CD14-positive monocyte (primary cell): ENCODE results near the gene DIRAS3. TPM values are rescaled to one million over a fixed set of nuclear protein-coding genes. Genes with fewer than 3 reads are reported as not detected.

Source experiments
- DNase-seq, 3 donors: peaks; one replicate each; pipeline ENCODE4 v3.0.0-alpha.2; 2011 to 2022
- H2AFZ ChIP-seq: 2 replicates; pipeline ENCODE4 v1.6.0; 2012; ENCODE audit warnings: mild to moderate bottlenecking, low read depth, low read length, inconsistent platforms; ENCODE audit not compliant: insufficient read depth, poor library complexity, severe bottlenecking
- H3K27ac ChIP-seq, 2 donors: 1 replicate in 1 of 2; 2 replicates in 1 of 2; pipeline ENCODE4 v1.5.1; 2012 to 2013; ENCODE audit warnings: low read length in 2 of 2, control low read depth in 1 of 2, inconsistent platforms in 1 of 2, low read depth in 1 of 2, mild to moderate bottlenecking in 1 of 2
- H3K27me3 ChIP-seq, 2 donors: one replicate each; pipeline versions ENCODE4 v1.6.0 to v1.6.1; 2011 to 2013; ENCODE audit warnings: low read length in 2 of 2; ENCODE audit not compliant: control insufficient read depth in 2 of 2, insufficient read depth in 2 of 2
- H3K36me3 ChIP-seq, 2 donors: replicated peaks in 1 of 2; 1 replicate in 1 of 2; 2 replicates in 1 of 2; pipeline versions ENCODE4 v1.5.1 to v1.6.1; 2012 to 2013; ENCODE audit warnings: low read length in 2 of 2, control low read depth in 1 of 2, inconsistent platforms in 1 of 2, mild to moderate bottlenecking in 1 of 2; ENCODE audit not compliant: insufficient read depth in 2 of 2, control insufficient read depth in 1 of 2
- H3K4me1 ChIP-seq, 2 donors: 1 replicate in 1 of 2; 2 replicates in 1 of 2; pipeline versions ENCODE4 v1.5.1 to v1.6.1; 2012 to 2013; ENCODE audit warnings: low read length in 2 of 2, control low read depth in 1 of 2, inconsistent platforms in 1 of 2, mild to moderate bottlenecking in 1 of 2, moderate library complexity in 1 of 2; ENCODE audit not compliant: insufficient read depth in 2 of 2, control insufficient read depth in 1 of 2
- H3K4me2 ChIP-seq: replicated peaks from 2 replicates; pipeline ENCODE3; 2012; ENCODE audit warnings: low read length, moderate library complexity, mild to moderate bottlenecking; ENCODE audit not compliant: poor library complexity, severe bottlenecking; ENCODE audit errors: extremely low read depth
- H3K4me3 ChIP-seq, 3 experiments: fragments of 200-600 bp in 1 of 3; sonication (generic) in 1 of 3; replicated peaks in 1 of 3; 1 replicate in 2 of 3; 2 replicates in 1 of 3; pipeline ENCODE4 v1.5.1; 2011 to 2013; ENCODE audit warnings: low read length in 3 of 3, mild to moderate bottlenecking in 3 of 3, control low read depth in 2 of 3, low read depth in 2 of 3, inconsistent platforms in 1 of 3, moderate library complexity in 1 of 3
- H3K79me2 ChIP-seq: 2 replicates; pipeline ENCODE4 v1.6.0; 2012; ENCODE audit warnings: mild to moderate bottlenecking, control low read depth, inconsistent platforms, low read length, moderate library complexity; ENCODE audit not compliant: insufficient read depth
- H3K9ac ChIP-seq: 2 replicates; pipeline ENCODE4 v1.6.0; 2017; ENCODE audit warnings: low read length, mild to moderate bottlenecking; ENCODE audit not compliant: insufficient read depth, poor library complexity, severe bottlenecking
- H3K9me3 ChIP-seq, 2 donors: replicated peaks in 1 of 2; 1 replicate in 1 of 2; 2 replicates in 1 of 2; pipeline versions ENCODE4 v1.5.1 to v1.6.1; 2012 to 2013; ENCODE audit warnings: low read length in 2 of 2, control low read depth in 1 of 2; ENCODE audit not compliant: control insufficient read depth in 1 of 2, insufficient read depth in 1 of 2
- H4K20me1 ChIP-seq: 2 replicates; pipeline ENCODE4 v1.6.0; 2012; ENCODE audit warnings: mild to moderate bottlenecking, low read length, control low read depth, moderate library complexity; ENCODE audit not compliant: insufficient read depth
- H3K27ac Mint-ChIP-seq, 7 donors: one replicate each; pipeline ENCODE4 v1.8.0; 2020; ENCODE audit warnings: mild to moderate bottlenecking in 7 of 7, mixed read lengths in 7 of 7, moderate library complexity in 6 of 7, inconsistent platforms in 2 of 7
- H3K27me3 Mint-ChIP-seq, 3 donors: one replicate each; pipeline ENCODE4 v1.8.0; 2021 to 2022; ENCODE audit warnings: low read depth in 3 of 3, mild to moderate bottlenecking in 3 of 3, mixed read lengths in 3 of 3, moderate library complexity in 3 of 3, inconsistent platforms in 1 of 3
- H3K36me3 Mint-ChIP-seq, 2 donors: one replicate each; pipeline ENCODE4 v1.8.0; 2020; ENCODE audit warnings: mixed read lengths in 2 of 2, inconsistent platforms in 1 of 2, mild to moderate bottlenecking in 1 of 2
- H3K4me1 Mint-ChIP-seq: one replicate; pipeline ENCODE4 v1.8.0; 2020; ENCODE audit warnings: mild to moderate bottlenecking, mixed read lengths
- H3K4me3 Mint-ChIP-seq, 2 donors: one replicate each; pipeline ENCODE4 v1.8.0; 2020; ENCODE audit warnings: mild to moderate bottlenecking in 2 of 2, mixed read lengths in 2 of 2, moderate library complexity in 1 of 2
- H3K9me3 Mint-ChIP-seq, 7 donors: one replicate each; pipeline ENCODE4 v1.8.0; 2020 to 2022; ENCODE audit warnings: mixed read lengths in 7 of 7, mild to moderate bottlenecking in 6 of 7, moderate library complexity in 6 of 7, inconsistent platforms in 2 of 7
- CTCF ChIP-seq: fragments of 200-600 bp; IDR thresholded peaks from one replicate; pipeline ENCODE4 v1.8.0; 2022; ENCODE audit warnings: antibody characterized with exemption, mild to moderate bottlenecking
- WGBS: methylation state at CpG from one replicate; pipeline ENCODE4 v1.1.5; 2013; ENCODE audit warnings: missing lambda C conversion rate; ENCODE audit not compliant: insufficient coverage; 5-methylcytosine and 5-hydroxymethylcytosine counted together
- intact Hi-C, 2 donors: fragments of 100-400 bp; cut with micrococcal nuclease; formaldehyde crosslinking; loops; one replicate each; pipeline versions ENCODE4 v1.15.0 to v1.15.1; 2023
- polyA plus RNA-seq, 3 donors: library from polyadenylated mRNA; depleted of rRNA in 1 of 3; unstranded in 2 of 3; stranded (reverse) in 1 of 3; fragments of 300-500 nt in 2 of 3; fragments of >200 nt in 1 of 3; fragmentation: Illumina TruSeq in 2 of 3; gene quantifications; 1 replicate in 2 of 3; 2 replicates in 1 of 3; pipeline ENCODE4 v1.2.3, GENCODE V29; 2012 to 2021

Gene DIRAS3
- polyA plus RNA-seq, 3 donors: 0.12 TPM; not detected in 2

DNA sequence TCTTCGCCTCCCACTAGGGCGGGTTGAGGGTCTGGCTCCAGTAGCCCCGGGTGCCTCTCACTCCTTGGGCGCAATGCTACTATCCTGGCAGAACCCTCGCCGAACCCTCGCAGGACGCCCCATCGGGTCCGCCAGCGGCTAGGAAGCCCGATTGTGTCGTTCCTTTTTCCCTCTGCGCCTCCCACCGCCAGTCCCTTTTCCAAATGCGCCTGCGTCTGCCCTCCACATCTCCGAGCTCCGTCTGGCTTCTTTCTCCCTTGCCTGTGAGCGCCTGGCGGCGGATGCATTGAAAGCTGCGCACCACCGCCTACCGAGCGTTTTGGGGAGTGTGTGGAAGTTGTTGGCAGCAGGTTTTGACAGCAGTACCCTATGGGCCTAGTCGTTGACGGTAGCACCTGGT lies 1.0 kb upstream of the DIRAS3 start:
- no peak for DNase-seq
- H3K27ac Mint-ChIP-seq: peak overlapping the region in 1 of 7 donors; percentile 45
- H3K4me3 ChIP-seq: no peak overlapping the region
- H3K79me2 ChIP-seq: no peaks in the 10 kb centered on the region
- H3K36me3 Mint-ChIP-seq: no peaks in the 10 kb centered on the region
- no peaks in the 10 kb centered on the region for H3K36me3 ChIP-seq
- 54% methylated on average over 19 of the region's 28 CpGs for WGBS
- no peak overlapping the region for H3K27ac ChIP-seq
- H3K4me3 Mint-ChIP-seq: peak overlapping the region in 1 of 2 donors; percentile 87
- intact Hi-C loops: no loop called here
- no peak overlapping the region for H3K4me2 ChIP-seq
- H3K9ac ChIP-seq: no peak overlapping the region
- no peaks in the 10 kb centered on the region for H4K20me1 ChIP-seq
- H3K4me1 ChIP-seq: peaks cover 8 to 9% of the 10 kb centered on the region in 2 donors
- H3K4me1 Mint-ChIP-seq: peaks cover 12% of the 10 kb centered on the region
- no peak for TF ChIP-seq CTCF
- H2AFZ ChIP-seq: no peak overlapping the region
- H3K9me3 Mint-ChIP-seq: peaks cover 3 to 28% (median 15%) of the 10 kb centered on the region in 7 donors
- H3K27me3 Mint-ChIP-seq: peaks cover 29 to 50% (median 38%) of the 10 kb centered on the region in 3 donors
- peaks cover 0 to 40% of the 10 kb centered on the region in 2 donors for H3K27me3 ChIP-seq
- peaks cover 8 to 22% of the 10 kb centered on the region in 2 donors for H3K9me3 ChIP-seq

GRCh38 chr1:68047659-68048026 lies 2.8 kb downstream of the DIRAS3 start:
- H3K4me1 Mint-ChIP-seq: peaks cover 12% of the 10 kb centered on the region
- H3K36me3 Mint-ChIP-seq: no peaks in the 10 kb centered on the region
- Histone ChIP-seq H3K27ac (no peak overlapping the region), H3K36me3 (no peaks in the 10 kb centered on the region), H3K79me2 (no peaks in the 10 kb centered on the region), H3K4me2 (no peak overlapping the region), H4K20me1 (no peaks in the 10 kb centered on the region), H3K27me3 (peaks cover 0 to 40% of the 10 kb centered on the region in 2 donors), H3K4me3 (no peak overlapping the region), H3K9ac (no peak overlapping the region), H2AFZ (no peak overlapping the region), H3K4me1 (peaks cover 8 to 9% of the 10 kb centered on the region in 2 donors), H3K9me3 (peaks cover 13 to 34% of the 10 kb centered on the region in 2 donors)
- H3K27ac Mint-ChIP-seq: no peak overlapping the region
- no peak for TF ChIP-seq CTCF
- WGBS: 74% methylated on average over 2 of the region's 3 CpGs
- H3K9me3 Mint-ChIP-seq: peaks cover 7 to 38% (median 14%) of the 10 kb centered on the region in 7 donors
- intact Hi-C loops: no loop called here
- DNase-seq: no peak
- peaks cover 29 to 52% (median 37%) of the 10 kb centered on the region in 3 donors for H3K27me3 Mint-ChIP-seq
- no peak overlapping the region for H3K4me3 Mint-ChIP-seq
